Stimulated activated CD4-positive, alpha-beta T cell treated with anti-CD3 and anti-CD28 coated beads, TNF-alpha, amount 100 ng/mL, for 24 hours (primary cell): ENCODE results near the gene C1QTNF1.
"Not testable (repeated sequence)": the region's sequence is repeated elsewhere in the genome, so short reads cannot be mapped to it uniquely, and the experiment has no call there.

Source experiments
- DNase-seq, 3 experiments: peaks; one replicate each; pipeline ENCODE4 v3.0.0-alpha.2; 2020; ENCODE audit warnings: low read depth in 3 of 3

C1QTNF1 gene

DNA sequence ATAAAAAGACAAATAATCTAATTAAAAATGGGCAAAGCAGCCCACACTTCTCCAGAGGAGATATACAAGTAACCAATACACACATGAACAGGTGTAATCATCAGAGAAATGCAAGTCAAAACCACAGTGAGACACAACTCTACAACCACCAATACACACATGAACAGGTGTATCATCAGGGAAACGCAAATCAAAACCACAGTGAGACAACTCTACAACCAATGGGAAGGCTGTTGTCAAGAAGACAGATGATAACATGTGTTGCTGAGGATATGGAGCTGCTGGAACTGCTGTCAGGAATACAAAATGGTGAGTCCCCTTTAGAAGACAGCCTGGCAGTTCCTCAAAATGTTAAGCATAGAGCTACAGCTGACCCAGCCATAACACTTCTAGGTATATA is 28.2 kb downstream of the C1QTNF1 start:
- no peak for DNase-seq

DNA sequence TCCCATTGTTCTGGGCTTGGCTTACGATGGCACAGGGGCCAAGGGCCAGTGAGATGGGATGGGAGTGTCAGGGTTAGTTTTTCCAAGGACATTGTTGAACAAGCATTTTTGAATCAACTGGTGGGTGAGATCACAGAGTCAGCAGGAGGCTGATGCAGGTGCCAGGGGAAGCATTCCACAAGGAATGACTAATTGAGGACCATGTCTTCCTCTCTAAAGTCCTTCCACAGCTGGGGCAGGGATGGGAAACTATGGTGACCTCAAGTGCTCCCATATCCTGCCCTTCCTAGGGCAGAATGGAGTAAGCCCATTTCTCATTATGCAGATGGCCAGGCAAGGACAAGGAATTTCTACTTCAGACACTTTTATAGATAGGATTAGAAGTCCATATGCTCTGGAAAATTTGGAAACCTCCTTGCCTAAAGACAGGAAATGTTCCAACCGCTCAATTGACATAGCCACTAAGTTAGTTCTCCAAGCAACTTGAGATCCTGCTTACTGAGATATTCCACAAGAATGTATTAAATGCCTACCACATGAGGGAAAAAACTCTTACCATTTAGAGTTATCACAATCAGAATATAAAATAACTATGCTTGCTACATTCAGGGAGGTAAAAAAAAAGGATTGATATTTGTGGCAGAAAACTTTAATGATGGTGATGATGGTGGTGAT is 29.4 kb downstream of the C1QTNF1 start:
- no peak for DNase-seq

DNA sequence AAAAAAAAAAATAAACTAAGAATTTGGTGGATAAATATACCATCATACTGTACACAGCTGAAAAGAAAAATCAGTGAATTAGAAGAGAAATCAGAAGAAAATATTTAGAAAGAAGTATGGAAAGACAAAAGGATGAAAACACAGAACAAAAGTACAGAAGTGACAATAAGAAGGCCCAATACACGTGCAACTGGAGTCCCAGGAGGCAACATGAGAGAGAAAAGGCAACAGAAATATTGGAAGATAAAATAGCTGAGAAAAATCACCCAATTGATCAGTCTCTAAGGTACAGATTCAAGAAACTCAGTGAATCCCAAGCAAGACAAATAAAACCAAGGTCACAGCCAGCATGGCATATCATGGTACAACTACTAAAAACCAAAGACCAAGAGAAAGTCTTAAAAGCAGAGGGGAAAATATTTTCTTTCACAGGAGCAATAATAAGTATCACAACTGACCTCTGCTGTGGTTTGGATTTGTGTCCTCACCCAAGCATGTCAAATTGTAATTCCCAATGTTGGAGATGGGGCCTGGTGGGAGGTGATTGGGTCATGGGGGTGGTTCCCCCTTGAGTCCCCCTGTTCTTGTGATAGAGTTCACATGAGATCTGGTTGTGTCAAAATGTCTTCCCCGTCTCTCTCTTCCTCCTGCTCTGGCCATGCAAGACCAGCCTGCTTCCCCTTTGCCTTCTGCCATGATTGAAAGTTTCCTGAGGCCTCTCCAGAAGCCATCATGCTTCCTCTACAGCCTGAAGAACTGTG is 30.4 kb downstream of the C1QTNF1 start:
- DNase-seq: no peak

DNA sequence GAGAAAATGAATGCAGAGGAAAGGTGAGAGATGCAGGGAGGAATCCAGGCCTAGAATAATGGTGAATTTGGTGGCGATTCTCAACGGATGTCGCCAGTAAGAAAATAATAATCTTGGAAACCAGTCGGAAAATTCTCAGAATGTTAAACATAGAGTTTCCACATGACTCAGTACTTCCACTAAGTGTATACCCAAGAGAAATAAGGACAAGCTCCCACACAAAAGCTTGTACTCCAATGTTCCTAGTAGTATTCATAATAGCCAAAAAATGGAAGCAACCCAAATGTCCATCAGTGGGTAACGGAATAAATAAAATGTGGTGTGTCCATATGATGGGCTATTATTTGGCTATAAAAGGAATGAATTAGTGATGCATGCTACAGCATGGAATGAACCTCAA is 31.2 kb downstream of the C1QTNF1 start:
- DNase-seq: no peak

DNA sequence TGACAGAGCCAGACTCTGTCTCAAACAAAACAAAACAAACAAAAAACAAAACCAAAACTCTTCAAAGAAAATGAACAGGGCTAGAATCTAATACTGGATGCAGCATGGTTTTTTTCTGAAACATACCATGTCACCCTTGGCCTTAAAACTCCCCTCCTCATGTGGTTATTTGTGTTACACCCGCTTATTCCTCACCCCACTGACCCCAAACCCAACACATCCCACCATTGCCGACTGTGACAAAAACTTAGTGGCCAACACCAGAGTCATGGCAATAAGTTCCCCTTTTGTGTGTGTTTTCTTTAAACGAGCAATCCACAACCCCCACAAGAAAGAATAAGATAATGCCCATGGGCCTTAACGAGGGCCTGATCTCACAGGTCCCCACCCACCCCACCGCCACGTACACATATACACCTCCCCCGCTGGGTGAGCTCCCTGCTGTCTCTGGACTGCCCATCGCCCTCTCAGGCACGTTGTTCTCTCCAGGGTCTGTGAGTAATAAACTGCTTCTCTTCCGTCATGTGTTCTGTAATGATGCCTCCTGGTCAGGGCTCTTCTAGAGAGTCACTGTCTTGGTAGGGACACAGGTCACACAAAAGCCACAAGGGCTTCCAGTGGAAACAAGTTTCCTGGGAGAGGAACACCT is 33.9 kb downstream of the C1QTNF1 start:
- DNase-seq: no peak

DNA sequence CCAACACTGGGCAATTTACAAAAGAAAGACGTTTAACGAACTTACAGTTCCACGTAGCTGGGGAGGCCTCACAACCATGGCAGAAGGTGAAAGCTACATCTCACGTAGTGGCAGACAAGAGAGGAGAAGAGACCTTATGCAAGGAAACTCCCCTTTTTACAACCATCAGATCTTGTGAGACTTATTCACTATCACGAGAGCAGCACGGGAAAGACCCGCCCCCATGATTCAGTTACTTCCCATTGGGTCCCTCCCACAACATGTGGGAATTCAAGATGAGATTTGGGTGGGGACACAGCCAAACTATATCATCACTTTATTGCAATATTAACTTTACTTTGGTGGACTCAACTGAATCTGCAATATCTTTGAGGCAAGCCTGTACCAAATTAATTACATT is 38.7 kb downstream of the C1QTNF1 start:
- DNase-seq: no peak

DNA sequence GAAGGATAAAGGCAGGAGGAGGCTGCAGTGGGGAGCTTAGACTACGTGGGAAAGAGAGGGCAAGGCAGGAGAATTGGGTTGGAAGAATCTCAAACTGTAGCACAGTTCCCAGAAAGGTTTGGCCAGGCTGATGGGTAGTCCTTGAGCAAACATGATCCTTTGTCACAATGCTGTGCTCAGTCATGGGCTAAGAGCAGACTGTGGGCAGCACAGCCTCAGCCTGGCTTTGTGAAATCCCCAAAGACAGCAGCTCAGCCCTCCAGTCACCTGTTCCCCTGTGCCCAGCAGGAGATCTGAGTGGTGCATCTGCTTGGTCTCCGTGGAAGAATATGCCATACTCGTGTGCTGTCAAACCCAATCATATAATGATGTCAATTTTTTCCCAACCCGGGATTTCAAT is 40.1 kb downstream of the C1QTNF1 start:
- DNase-seq: no peak

DNA sequence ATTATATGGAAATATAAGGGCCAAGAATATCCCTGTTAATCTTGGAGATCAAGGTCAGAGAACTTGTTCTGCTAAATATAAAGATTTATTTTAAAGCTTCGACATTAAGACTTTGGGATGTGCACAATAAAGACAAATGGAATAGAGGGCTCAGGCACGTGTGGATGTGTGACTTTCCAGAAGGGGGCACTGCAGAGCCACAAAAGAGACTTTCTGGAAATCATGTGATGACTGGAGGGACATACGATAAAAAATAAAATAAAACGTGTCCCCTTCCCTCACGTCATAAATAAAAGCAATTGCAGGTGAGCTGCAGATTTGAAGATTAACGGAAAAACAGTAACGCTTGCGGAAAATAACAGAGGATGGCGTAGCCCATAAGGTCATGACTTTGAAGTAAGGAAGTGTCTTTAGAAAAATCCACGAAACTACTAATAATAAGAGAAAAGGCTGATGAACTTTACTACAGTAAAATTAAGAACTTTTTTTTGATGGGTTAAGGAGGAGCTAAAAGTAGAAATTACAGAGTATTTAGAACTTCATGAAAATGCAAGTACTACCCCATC is 41.2 kb downstream of the C1QTNF1 start:
- peak; percentile 21 to 42 (median 39) for DNase-seq

DNA sequence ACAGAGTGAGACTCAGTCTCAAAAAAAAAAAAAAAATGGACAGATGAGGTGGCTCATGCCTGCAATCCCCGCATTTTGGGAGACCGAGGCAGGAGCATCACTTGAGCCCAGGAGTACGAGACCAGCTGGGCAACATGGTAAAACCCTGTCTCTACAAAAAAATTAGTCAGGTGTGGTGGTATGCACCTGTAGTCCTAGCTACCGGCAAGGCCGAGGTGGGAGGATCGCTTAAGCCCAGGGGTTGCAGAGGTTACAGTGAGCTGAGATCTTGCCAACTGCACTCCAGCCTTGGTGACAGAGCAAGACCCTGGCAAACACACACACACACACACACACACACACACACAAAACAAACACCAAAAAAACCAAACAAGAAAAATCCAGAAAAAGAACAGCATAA is 43.0 kb downstream of the C1QTNF1 start:
- DNase-seq: no peak

DNA sequence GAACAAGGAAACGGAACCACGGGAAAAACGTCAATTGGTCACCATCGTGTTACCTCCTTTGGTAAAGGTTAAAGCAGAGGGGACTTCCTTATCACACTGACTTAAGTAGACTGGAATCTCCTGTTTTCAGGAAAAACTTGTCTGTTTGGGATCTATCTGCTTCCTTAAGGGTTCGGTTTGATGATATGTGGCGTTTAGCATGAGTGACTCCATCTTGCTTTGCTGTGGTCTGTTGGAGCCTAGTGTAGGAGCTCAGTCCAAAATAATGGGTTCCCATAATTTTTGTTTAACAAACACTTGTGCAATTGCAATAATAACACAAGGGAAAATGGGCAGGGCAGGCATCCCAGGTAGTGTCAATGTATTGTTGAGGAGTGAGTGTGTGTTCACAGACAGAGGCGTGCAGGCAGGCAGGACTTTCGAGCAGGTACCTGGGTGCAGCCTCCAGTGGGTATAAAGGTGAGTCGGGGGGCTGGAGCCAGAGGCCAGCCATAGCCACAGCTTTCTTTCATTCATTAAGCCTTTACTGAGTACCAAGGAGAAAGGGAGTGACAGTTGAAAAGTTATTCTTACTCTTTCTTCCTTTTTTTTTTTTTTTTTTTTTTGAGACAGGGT is 46.4 kb downstream of the C1QTNF1 start:
- no peak for DNase-seq

DNA sequence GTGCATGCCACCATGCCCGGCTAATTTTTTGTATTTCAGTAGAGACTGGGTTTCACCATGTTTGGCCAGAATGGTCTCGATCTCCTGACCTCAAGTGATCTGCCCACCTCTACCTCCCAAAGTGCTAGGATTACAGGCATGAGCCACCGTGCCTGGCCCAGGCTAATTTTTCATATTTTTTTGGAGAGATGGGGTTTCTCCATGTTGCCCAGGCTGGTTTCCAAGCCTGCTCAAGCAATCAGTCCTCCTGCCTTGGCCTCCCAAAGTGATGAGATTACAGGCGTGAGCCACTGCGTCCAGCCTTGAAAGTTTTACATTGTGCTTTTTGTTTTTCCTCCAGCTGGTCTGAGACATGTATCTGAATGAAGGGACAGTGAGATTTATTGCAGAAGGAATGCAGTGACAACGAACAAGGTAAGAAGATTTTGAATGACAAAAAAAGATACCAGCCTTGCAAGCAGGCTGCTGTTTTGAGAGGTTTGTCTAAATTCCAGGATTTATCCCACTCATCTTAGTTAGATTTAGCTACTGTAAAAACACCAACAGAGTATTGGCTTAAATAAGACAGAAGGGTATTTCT is 47.3 kb downstream of the C1QTNF1 start:
- no peak for DNase-seq

DNA sequence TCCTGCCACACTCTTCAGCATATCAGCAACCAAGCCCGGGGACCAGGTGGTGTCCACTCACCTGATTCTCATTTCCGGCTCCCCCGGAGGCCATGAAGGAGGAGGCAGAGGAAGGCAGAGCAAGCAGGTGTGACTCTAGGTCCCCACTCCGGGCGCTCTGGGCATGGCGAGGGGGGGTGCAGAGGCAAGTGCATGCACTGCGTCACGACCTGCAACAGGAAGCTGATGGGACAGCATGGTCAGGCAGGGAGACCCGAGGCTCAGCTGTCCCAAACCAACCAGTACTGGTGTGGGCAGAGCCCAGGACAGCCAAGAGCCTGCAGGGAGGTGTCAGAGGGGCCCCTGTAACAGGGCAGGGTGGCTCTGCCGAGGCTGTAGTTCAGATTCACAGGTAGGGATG is 48.6 kb downstream of the C1QTNF1 start:
- DNase-seq: no peak

DNA sequence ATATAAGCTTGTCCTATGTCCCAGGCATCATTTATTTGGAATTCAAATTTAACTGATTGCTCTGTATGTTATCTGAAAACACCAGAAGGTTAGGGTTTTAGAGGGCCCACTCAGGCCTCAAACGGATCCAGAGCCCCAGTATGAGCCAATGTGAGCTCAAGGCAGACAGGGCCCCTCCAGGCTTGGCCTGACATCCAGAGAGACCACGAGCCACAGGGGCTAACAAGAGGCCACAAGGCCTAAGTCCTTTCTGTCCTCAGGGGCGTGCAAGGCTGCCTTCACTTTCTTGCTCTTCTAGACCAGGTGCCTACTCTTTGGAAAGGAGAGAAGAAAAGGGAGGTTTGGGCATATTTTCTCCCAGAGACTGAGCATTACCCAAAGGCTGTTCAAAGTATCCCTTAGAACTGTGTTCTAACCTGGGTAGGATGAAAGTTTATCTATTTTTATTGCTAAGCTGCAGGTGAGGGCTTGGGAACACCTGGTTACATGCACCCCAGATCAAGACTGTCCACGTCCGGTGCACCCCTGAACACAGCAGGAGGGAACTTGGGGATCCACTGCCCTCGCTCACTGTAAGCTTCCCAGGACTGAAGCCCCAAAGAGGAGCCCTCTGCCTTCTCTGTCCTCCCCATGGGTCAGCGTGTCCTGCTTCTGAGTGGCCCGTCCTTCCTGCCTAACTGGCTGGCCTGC is 49.2 kb downstream of the C1QTNF1 start:
- no peak for DNase-seq

DNA sequence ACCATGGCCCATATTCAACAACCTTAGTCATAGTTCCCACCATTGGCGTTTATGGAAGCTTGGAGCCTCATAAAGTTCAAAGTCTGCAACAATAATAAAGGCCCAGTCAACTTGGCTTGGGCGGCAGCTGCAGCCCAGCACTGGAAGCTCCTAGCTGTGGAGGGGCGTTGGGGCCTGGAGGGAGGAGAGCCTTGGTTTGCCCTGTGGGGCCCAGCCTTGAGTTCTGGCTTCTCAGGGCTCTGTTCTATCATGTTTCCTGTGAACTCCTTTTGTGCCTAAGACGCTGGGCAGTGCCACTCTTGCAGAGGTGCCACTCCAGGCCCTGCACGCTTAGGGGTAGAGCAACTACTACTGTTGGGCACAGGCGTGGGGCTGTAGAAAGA is 49.7 kb downstream of the C1QTNF1 start:
- no peak for DNase-seq

DNA sequence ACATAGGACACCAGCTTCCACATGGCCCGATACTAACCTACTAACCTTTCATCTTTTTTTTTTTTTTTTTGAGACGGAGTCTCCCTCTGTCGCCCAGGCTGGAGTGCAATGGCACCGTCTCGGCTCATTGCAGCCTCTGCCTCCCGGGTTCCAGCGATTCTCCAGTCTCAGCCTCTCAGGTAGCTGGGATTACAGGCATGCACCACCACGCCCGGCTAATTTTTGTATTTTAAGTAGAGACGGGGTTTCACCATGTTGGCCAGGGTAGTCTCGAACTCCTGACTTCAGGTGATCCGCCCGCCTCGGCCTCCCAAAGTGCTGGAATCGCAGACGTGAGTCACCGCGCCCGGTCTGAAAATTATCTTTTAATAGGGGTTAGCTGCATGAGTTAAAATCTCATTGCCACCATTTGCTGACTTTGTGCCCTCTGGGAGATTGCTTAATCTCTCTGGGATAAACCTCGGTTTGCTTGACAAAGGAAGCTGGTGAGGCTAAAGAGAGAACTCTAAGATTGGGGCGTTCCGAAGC is 50.2 kb downstream of the C1QTNF1 start:
- DNase-seq: not testable (repeated sequence)

DNA sequence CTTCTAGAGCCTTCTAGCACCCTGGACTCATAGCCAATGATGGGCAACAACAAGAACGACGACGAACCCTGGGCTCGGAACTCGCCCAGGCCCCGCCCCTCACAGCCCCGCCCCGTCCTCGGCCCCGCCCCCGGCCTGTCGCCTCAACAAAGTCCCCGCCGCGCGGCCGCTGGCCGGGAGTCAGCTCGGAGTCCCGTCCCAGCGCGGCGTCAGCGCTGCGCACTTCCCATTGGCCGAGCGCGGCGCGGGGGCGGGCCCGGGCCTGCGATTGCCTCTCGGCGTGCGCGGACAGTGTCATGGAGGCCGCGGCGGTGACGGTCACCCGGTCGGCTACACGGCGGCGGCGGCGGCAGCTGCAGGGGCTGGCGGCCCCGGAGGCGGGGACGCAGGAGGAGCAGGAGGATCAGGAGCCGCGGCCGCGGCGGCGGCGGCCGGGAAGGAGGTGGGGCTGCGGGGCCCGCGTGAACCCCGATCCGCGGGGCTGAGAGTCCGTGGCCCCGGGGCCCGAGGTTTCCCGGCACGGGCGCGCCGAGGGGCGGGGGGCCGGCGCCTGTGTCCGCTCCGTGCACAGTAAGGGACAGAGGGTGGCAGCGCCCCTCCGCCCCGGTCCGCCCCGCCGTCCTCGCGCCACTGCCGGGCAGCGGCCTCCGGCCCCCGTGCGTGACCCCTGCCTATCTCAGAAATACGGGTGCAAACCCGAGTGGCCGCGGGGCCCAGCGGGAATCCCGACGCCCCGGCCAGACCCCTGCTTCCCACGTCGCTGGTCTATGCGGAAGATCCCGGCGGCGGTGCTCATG is 50.9 kb downstream of the C1QTNF1 start, which contains the start of gene ENGASE:
TSS of gene ENGASE (plus strand) at position 176 of the 797 bp plus-strand sequence. CDS start at position 297, 121 bp downstream.
- peak; percentile 81 to 92 (median 86) for DNase-seq

DNA sequence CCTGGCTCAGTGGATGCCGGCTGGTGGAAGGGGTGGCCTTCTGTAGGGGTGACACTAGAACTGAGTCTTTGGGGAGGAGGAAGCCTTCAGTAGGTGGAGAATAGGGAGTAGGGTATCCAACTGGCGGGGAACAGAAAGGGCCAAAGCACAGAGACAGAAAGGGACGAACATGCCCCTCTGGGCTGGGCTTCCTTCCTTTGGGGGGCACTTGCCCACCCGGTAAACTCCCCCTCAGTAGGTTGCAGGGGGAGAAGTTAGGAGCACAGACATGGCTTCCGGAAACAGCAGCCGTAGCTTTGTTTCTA is 51.4 kb downstream of the C1QTNF1 start:
- DNase-seq: no peak

DNA sequence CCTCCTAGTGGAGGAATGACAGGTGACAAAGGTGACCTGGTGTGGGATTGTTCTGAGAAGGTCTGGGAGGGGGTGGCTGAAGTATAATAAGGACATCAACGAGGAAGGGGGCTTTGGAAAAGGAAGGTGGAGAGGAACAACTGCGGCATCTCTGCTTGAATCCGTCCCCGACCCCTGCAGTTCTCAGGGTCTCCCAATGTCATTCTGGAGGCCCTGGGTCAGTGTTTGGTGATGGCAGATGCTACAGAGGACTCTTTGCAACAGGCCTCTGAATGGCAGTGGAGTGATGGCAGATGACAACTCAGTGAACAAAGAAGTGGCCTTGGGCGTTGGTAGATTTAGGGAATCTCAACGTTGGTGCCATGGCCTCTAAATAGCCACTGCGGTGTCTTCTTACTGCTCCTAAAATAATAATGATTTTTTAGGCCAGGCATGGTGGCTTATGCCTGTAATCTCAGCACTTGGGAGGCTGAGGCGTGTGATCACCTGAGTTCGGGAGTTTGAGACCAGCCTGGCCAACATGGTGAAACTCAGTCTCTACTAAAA is 52.0 kb downstream of the C1QTNF1 start:
- no peak for DNase-seq

DNA sequence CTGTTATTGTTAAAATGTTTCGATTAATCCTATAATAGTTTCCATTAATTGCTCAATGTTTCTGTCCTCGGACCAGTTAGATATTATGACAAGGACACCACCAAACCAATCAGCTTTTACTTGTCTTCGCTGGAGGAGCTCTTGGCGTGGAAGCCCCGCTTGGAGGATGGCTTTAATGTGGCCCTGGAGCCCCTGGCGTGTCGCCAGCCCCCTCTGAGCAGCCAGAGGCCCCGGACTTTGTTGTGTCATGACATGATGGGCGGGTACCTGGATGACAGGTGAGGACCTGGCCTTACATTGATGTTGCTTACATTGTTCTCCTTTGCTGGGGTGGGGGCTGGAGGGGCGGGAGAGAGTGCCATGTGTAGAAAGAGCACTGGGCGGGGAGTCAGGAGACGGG is 53.6 kb downstream of the C1QTNF1 start:
- DNase-seq: no peak
